Endothelial cell of umbilical vein (primary cell): ENCODE results near the gene OR7C2. TPM values are rescaled to one million over a fixed set of nuclear protein-coding genes. Genes with fewer than 3 reads are reported as not detected.

Source experiments
- BruUV-seq: library from RNA; stranded (reverse); fragments of 400-500 nt; replicated peaks from 2 replicates; lab custom pipeline; 2021; lab: Mats Ljungman, UMichigan
- CTCF ChIA-PET: fragments of 300-600, 350-600 bp; sonication (Branson Sonifier 250); formaldehyde crosslinking; loops from one replicate; lab custom pipeline; 2021; ENCODE audit warnings: antibody characterized with exemption, inconsistent platforms; lab: Charles Lee
- POLR2A ChIA-PET: fragments of 300-600, 350-600 bp; sonication (Branson Sonifier 250); formaldehyde crosslinking; loops from one replicate; lab custom pipeline; 2021; ENCODE audit warnings: antibody characterized with exemption, inconsistent platforms; lab: Charles Lee
- DNase-seq: peaks from one replicate; pipeline ENCODE4 v3.0.0-alpha.2; 2011; ENCODE audit warnings: low read depth, low spot score
- FAIRE-seq: peaks from 2 replicates; lab custom pipeline; 2011; peaks lifted over from hg19 to GRCh38; lab: Jason Lieb, UNC
- H2AFZ ChIP-seq: 2 replicates; pipeline ENCODE4 v1.6.0; 2012; ENCODE audit warnings: low read depth, low read length, control low read depth, inconsistent platforms
- H3K27ac ChIP-seq: 2 replicates; pipeline ENCODE4 v1.5.1; 2011; ENCODE audit warnings: low read depth, mild to moderate bottlenecking, control low read depth, low read length, moderate library complexity; ENCODE audit not compliant: insufficient read depth
- H3K27me3 ChIP-seq, 2 experiments: 2 replicates each; pipeline versions ENCODE4 v1.6.0 to v1.6.1; 2011; ENCODE audit warnings: low read length in 2 of 2, mixed read lengths in 1 of 2; ENCODE audit not compliant: control insufficient read depth in 2 of 2, insufficient read depth in 2 of 2
- H3K36me3 ChIP-seq, 2 experiments: 2 replicates in 1 of 2; 3 replicates in 1 of 2; pipeline ENCODE4 v1.5.1; 2011; ENCODE audit warnings: low read length in 2 of 2, mild to moderate bottlenecking in 1 of 2, moderate library complexity in 1 of 2; ENCODE audit not compliant: control insufficient read depth in 2 of 2, insufficient read depth in 2 of 2; ENCODE audit errors: extremely low read depth in 1 of 2
- H3K4me1 ChIP-seq: 3 replicates; pipeline ENCODE4 v1.5.1; 2011; ENCODE audit warnings: mild to moderate bottlenecking, low read length; ENCODE audit not compliant: control insufficient read depth, insufficient read depth; ENCODE audit errors: extremely low read depth
- H3K4me2 ChIP-seq: 2 replicates; pipeline ENCODE4 v1.6.1; 2011; ENCODE audit warnings: low read length, control low read depth, mixed read lengths; ENCODE audit not compliant: insufficient read depth
- H3K4me3 ChIP-seq, 3 experiments: fragments of 200-600 bp in 1 of 3; sonication (generic), shearing (Covaris generic) in 1 of 3; replicated peaks in 1 of 3; 2 replicates each; pipeline ENCODE4 v1.5.1; 2011 to 2016; ENCODE audit warnings: control low read depth in 3 of 3, low read length in 3 of 3, mild to moderate bottlenecking in 2 of 3, inconsistent platforms in 1 of 3, low read depth in 1 of 3, moderate library complexity in 1 of 3; ENCODE audit not compliant: insufficient read depth in 1 of 3
- H3K79me2 ChIP-seq: 2 replicates; pipeline ENCODE4 v1.6.0; 2012; ENCODE audit warnings: low read length, inconsistent platforms; ENCODE audit not compliant: control insufficient read depth, insufficient read depth
- H3K9ac ChIP-seq: replicated peaks from 2 replicates; pipeline ENCODE3; 2011; ENCODE audit warnings: low read length, control low read depth; ENCODE audit not compliant: insufficient read depth; ENCODE audit errors: extremely low read depth
- H3K9me1 ChIP-seq: replicated peaks from 3 replicates; pipeline ENCODE4 v1.6.0; 2011; ENCODE audit warnings: mild to moderate bottlenecking, low read length; ENCODE audit not compliant: control insufficient read depth, insufficient read depth; ENCODE audit errors: extremely low read depth
- H3K9me3 ChIP-seq: replicated peaks from 2 replicates; pipeline ENCODE4 v1.5.1; 2012; ENCODE audit warnings: low read length, inconsistent platforms; ENCODE audit not compliant: control insufficient read depth, insufficient read depth
- H4K20me1 ChIP-seq: replicated peaks from 2 replicates; pipeline ENCODE3; 2011; ENCODE audit warnings: mild to moderate bottlenecking, low read length; ENCODE audit not compliant: control insufficient read depth, insufficient read depth; ENCODE audit errors: extremely low read depth
- EZH2 ChIP-seq: IDR thresholded peaks from 2 replicates; pipeline ENCODE4 v1.6.1; 2012; ENCODE audit warnings: borderline replicate concordance, low read depth, mild to moderate bottlenecking, moderate library complexity, low read length, inconsistent platforms; ENCODE audit not compliant: severe bottlenecking
- FOS ChIP-seq: IDR thresholded peaks from 2 replicates; pipeline ENCODE4 v1.6.1; 2011; ENCODE audit warnings: mild to moderate bottlenecking, low read length, moderate library complexity, borderline replicate concordance; ENCODE audit not compliant: insufficient read depth
- GATA2 ChIP-seq: IDR thresholded peaks from 2 replicates; pipeline ENCODE4 v1.7.0; 2011; ENCODE audit warnings: low read depth, mild to moderate bottlenecking, moderate library complexity, mixed read lengths, low read length; ENCODE audit not compliant: insufficient read length, insufficient read depth
- JUN ChIP-seq: IDR thresholded peaks from 2 replicates; pipeline ENCODE4 v1.6.1; 2011; ENCODE audit warnings: borderline replicate concordance, low read depth; ENCODE audit not compliant: insufficient read length, insufficient read depth
- MYC ChIP-seq: IDR thresholded peaks from one replicate; pipeline ENCODE4 v1.6.1; 2011; ENCODE audit warnings: mild to moderate bottlenecking, low read depth, low read length
- POLR2A ChIP-seq: IDR thresholded peaks from 2 replicates; pipeline ENCODE4 v1.6.1; 2012; ENCODE audit warnings: low read depth, mild to moderate bottlenecking, control low read depth, low read length
- POLR2AphosphoS5 ChIP-seq: IDR thresholded peaks from 2 replicates; pipeline ENCODE4 v1.6.1; 2012; ENCODE audit warnings: low read depth, mild to moderate bottlenecking, control low read depth, low read length, moderate library complexity; ENCODE audit not compliant: insufficient read depth
- dilution Hi-C: fragments of 300-500 bp; cut with MboI; formaldehyde crosslinking; loops from one replicate; pipeline ENCODE4 v1.15.0; 2019; ENCODE audit warnings: low sequenced_read_pairs; ENCODE audit not compliant: extremely low pct_ligation_motif_present
- intact Hi-C: fragments of 100-400 bp; cut with micrococcal nuclease; formaldehyde crosslinking; loops from one replicate; pipeline ENCODE4 v1.10.0; 2022
- polyA plus RNA-seq, 4 experiments: library from polyadenylated mRNA; depleted of rRNA in 3 of 4; stranded (reverse) in 3 of 4; unstranded in 1 of 4; fragments of >200 nt; gene quantifications; 2 replicates each; pipeline versions ENCODE4 v1.2.1 to v1.2.3, GENCODE V29; 2011 to 2012; ENCODE audit warnings: missing spikeins in 1 of 4
- total RNA-seq: library from RNA; stranded (reverse); gene quantifications from 2 replicates; pipeline ENCODE4 v1.2.3, GENCODE V29; 2021
- TF ChIP-seq, protein P1 (sequence below), 2 donors: IDR thresholded peaks; 1 replicate in 1 of 2; 2 replicates in 1 of 2; pipeline ENCODE4 v1.5.1; 2011; ENCODE audit warnings: low read length in 2 of 2, mild to moderate bottlenecking in 2 of 2, moderate library complexity in 2 of 2, control low read depth in 1 of 2, inconsistent platforms in 1 of 2, low read depth in 1 of 2; ENCODE audit not compliant: insufficient read depth in 1 of 2; ENCODE audit errors: extremely low read depth in 1 of 2
- TF ChIP-seq, protein P2 (sequence below): IDR thresholded peaks from 2 replicates; pipeline ENCODE4 v1.6.1; 2011; ENCODE audit not compliant: insufficient read depth, insufficient read length

Gene OR7C2
- total and polyA plus RNA-seq, 2 donors (not counting 3 experiments of a cell fraction or from before 2014, with no cell fraction given): not detected

DNA sequence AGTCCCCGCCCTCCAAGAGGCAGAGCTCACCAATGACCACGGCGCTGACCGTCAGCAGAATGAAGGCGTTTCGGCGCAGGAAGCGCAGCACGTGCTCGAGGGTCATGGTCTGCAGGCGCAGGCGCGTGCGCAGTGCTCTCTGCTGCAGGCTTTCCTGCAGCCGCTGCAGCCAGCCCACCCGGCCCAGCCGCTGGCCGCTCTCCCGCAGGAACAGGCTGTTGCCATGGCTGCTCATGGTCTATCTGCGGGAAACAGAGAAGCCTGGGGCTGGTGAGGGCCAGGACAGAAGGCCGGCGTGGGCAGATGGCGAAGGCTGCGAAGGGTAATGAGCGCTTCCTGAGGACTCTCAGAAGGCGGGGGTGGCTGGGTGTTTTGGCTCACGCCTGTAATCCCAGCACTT, 31.4 kb downstream of the OR7C2 start:
- no peaks in the 10 kb centered on the region for H3K27me3 ChIP-seq
- dilution Hi-C loops: no loop called here
- no peaks in the 10 kb centered on the region for H3K4me1 ChIP-seq
- H3K9ac ChIP-seq: no peak overlapping the region
- DNase-seq (no peak), FAIRE-seq (no peak)
- peaks cover 1% of the 10 kb centered on the region for H3K9me3 ChIP-seq
- intact Hi-C loops: no loop called here
- H3K27ac ChIP-seq: no peak overlapping the region
- ChIA-PET CTCF (no interaction called here), POLR2A (no interaction called here)
- H3K4me3 ChIP-seq: no peak overlapping the region
- no peaks in the 10 kb centered on the region for H3K36me3 ChIP-seq
- TF ChIP-seq POLR2A (no peak), MYC (no peak), GATA2 (no peak), JUN (no peak), POLR2AphosphoS5 (no peak), FOS (no peak), EZH2 (no peak)
- TF ChIP-seq, protein P1, sequence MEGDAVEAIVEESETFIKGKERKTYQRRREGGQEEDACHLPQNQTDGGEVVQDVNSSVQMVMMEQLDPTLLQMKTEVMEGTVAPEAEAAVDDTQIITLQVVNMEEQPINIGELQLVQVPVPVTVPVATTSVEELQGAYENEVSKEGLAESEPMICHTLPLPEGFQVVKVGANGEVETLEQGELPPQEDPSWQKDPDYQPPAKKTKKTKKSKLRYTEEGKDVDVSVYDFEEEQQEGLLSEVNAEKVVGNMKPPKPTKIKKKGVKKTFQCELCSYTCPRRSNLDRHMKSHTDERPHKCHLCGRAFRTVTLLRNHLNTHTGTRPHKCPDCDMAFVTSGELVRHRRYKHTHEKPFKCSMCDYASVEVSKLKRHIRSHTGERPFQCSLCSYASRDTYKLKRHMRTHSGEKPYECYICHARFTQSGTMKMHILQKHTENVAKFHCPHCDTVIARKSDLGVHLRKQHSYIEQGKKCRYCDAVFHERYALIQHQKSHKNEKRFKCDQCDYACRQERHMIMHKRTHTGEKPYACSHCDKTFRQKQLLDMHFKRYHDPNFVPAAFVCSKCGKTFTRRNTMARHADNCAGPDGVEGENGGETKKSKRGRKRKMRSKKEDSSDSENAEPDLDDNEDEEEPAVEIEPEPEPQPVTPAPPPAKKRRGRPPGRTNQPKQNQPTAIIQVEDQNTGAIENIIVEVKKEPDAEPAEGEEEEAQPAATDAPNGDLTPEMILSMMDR (IDR thresholded peaks at IDR 0.05; ENCODE audit: extremely low read depth in 1 of 2, insufficient read depth in 1 of 2, low read depth in 1 of 2, low read length in 2 of 2): no peak
- TF ChIP-seq, protein P2, sequence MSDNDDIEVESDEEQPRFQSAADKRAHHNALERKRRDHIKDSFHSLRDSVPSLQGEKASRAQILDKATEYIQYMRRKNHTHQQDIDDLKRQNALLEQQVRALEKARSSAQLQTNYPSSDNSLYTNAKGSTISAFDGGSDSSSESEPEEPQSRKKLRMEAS: no peak
- no peak overlapping the region for H3K4me2 ChIP-seq
- no peaks in the 10 kb centered on the region for H3K79me2 ChIP-seq
- BruUV-seq: no TSS peak
- H4K20me1 ChIP-seq: no peaks in the 10 kb centered on the region
- no peaks in the 10 kb centered on the region for H3K9me1 ChIP-seq
- H2AFZ ChIP-seq: no peak overlapping the region
